ENCODE measurements around the gene CLDN18.

GRCh38 chr3:137970914-137971831 lies 38.8 kb upstream of the CLDN18 start:
- TF ChIP-seq CTCF (IDR thresholded peaks at IDR 0.05) (peak; percentile 81), USF2 (CRISPR knock-in tag; IDR thresholded peaks at IDR 0.05) (no peak), TCF7 (CRISPR knock-in tag; IDR thresholded peaks at IDR 0.05; ENCODE audit: low read depth) (no peak), ZBTB43 (CRISPR knock-in tag; IDR thresholded peaks at IDR 0.05) (no peak), E2F1 (CRISPR knock-in tag; IDR thresholded peaks at IDR 0.05) (no peak), IRF2 (CRISPR knock-in tag; IDR thresholded peaks at IDR 0.05; ENCODE audit: borderline replicate concordance, low read depth) (no peak), ATF3 (CRISPR knock-in tag; conservative IDR thresholded peaks at IDR 0.05) (no peak), STAT6 (CRISPR knock-in tag; conservative IDR thresholded peaks at IDR 0.05; ENCODE audit: low read depth) (no peak), CREB1 (CRISPR knock-in tag; IDR thresholded peaks at IDR 0.05) (no peak), SP1 (CRISPR knock-in tag; conservative IDR thresholded peaks at IDR 0.05) (no peak), ATF6 (CRISPR knock-in tag; IDR thresholded peaks at IDR 0.05) (no peak), NR2C2 (CRISPR knock-in tag; IDR thresholded peaks at IDR 0.05) (no peak), USF1 (CRISPR knock-in tag; IDR thresholded peaks at IDR 0.05) (no peak), FOXJ3 (CRISPR knock-in tag; IDR thresholded peaks at IDR 0.05; ENCODE audit: borderline replicate concordance) (no peak)
